ENCODE measurements around the gene CCDC88A. TPM values are rescaled to one million over a fixed set of nuclear protein-coding genes. Genes with fewer than 3 reads are reported as not detected.
"Not testable (repeated sequence)": the region's sequence is repeated elsewhere in the genome, so short reads cannot be mapped to it uniquely, and the experiment has no call there.

The CCDC88A gene
- total RNA-seq, 1 donor from 2014 or later: 66.7 TPM

DNA sequence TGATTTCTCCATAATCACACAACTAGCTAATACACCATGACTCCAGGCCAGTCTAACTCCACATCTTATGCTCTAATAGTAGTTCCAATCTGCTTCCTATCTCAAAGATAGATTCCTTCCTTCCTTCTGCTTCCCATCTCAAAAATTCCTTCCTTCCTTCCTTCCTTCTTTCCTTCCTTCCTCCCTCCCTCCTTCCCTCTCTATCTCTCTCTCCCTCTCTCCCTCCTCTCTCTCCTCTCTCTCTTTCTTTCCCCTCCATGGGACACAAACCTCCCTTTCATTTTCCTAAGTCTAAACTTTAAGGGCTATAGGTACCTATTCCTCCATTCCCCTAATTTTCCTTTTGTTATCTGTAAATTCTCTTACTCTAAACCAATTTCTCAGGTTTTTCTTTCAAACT is 62.5 kb downstream of the CCDC88A start:
- Histone ChIP-seq H3K9me3 (ENCODE audit: insufficient read depth, low read depth, low read length) (no peaks in the 10 kb centered on the region), H3K79me2 (ENCODE audit: insufficient read depth, low read length) (no peaks in the 10 kb centered on the region), H4K20me1 (ENCODE audit: insufficient read depth, low read length) (no peaks in the 10 kb centered on the region), H3K4me1 (ENCODE audit: insufficient read depth, low read length) (no peaks in the 10 kb centered on the region), H3K4me3 (ENCODE audit: insufficient read depth, low read depth, low read length) (no peak overlapping the region), H3K36me3 (ENCODE audit: insufficient read depth, low read length) (peaks cover 9% of the 10 kb centered on the region), H2AFZ (ENCODE audit: low read depth, low read length) (no peak overlapping the region), H3K27me3 (ENCODE audit: insufficient read depth, low read length) (no peaks in the 10 kb centered on the region), H3K9ac (ENCODE audit: low read length) (no peak overlapping the region), H3K4me2 (ENCODE audit: low read length) (no peak overlapping the region), H3K27ac (ENCODE audit: low read depth, low read length) (no peak overlapping the region)
- Mint-ChIP-seq H3K27ac (ENCODE audit: unreplicated experiment) (no peak overlapping the region), H3K9me3 (ENCODE audit: unreplicated experiment) (peaks cover 2% of the 10 kb centered on the region), H3K4me3 (ENCODE audit: unreplicated experiment) (no peak overlapping the region), H3K36me3 (ENCODE audit: low read depth, unreplicated experiment) (peaks cover 7% of the 10 kb centered on the region), H3K27me3 (ENCODE audit: low read depth, unreplicated experiment) (no peaks in the 10 kb centered on the region), H3K4me1 (ENCODE audit: low read depth, unreplicated experiment) (no peaks in the 10 kb centered on the region)
- TF ChIP-seq CTCF (IDR thresholded peaks at IDR 0.05; ENCODE audit: insufficient read depth, low read depth, low read length): no peak
- TF ChIP-seq EZH2 (IDR thresholded peaks at IDR 0.05; ENCODE audit: insufficient read depth, low read length): no peak
- no peak for FAIRE-seq
- no peak for DNase-seq (ENCODE audit: low read depth)

DNA sequence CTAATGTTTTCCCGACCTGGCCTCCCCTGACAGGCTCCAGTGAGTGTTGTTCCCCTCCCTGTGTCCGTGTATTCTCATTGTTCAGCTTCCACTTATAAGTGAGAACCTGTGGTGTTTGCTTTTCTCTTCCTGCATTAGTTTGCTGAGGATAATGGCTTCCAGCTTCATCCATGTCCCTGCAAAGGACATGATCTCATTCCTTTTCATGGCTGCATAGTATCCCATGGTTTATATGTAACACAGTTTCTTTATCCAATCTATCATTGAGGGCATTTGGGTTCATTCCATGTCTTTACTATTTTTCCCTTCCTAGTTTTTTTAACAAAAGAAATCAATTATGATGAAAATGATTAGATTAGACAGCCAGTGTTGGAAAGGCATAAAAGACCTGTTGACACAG is 63.5 kb downstream of the CCDC88A start:
- not testable (repeated sequence) for H3K27ac Mint-ChIP-seq (ENCODE audit: unreplicated experiment); H3K4me3 Mint-ChIP-seq (ENCODE audit: unreplicated experiment); FAIRE-seq

DNA sequence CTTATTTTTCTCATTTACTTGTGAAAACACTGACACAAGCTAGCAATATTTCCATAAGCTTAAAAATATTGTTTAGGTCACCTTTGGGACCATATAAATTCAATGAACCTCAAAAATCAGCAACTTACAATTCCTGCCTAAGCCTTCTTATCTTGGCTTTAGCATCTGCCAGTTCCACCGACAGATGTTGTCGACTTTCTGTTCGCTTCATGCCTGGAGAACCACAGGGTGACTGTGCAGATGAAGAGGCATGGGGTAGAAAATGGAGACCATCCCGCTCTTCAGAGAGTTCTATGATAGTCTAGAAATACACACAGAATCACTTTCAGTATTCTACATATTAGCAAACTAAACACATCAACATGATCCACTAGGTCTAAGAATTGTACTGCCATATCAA is 64.2 kb downstream of the CCDC88A start:
- Histone ChIP-seq H4K20me1 (ENCODE audit: insufficient read depth, low read length) (no peaks in the 10 kb centered on the region), H3K79me2 (ENCODE audit: insufficient read depth, low read length) (no peaks in the 10 kb centered on the region), H3K27me3 (ENCODE audit: insufficient read depth, low read length) (no peaks in the 10 kb centered on the region), H2AFZ (ENCODE audit: low read depth, low read length) (no peak overlapping the region), H3K9ac (ENCODE audit: low read length) (no peak overlapping the region), H3K4me3 (ENCODE audit: insufficient read depth, low read depth, low read length) (no peak overlapping the region), H3K9me3 (ENCODE audit: insufficient read depth, low read depth, low read length) (peaks cover 3% of the 10 kb centered on the region), H3K27ac (ENCODE audit: low read depth, low read length) (no peak overlapping the region), H3K4me2 (ENCODE audit: low read length) (no peak overlapping the region), H3K36me3 (ENCODE audit: insufficient read depth, low read length) (peaks cover 11% of the 10 kb centered on the region), H3K4me1 (ENCODE audit: insufficient read depth, low read length) (no peaks in the 10 kb centered on the region)
- Mint-ChIP-seq H3K27me3 (ENCODE audit: low read depth, unreplicated experiment) (no peaks in the 10 kb centered on the region), H3K4me1 (ENCODE audit: low read depth, unreplicated experiment) (no peaks in the 10 kb centered on the region), H3K9me3 (ENCODE audit: unreplicated experiment) (peaks cover 5% of the 10 kb centered on the region), H3K4me3 (ENCODE audit: unreplicated experiment) (no peak overlapping the region), H3K36me3 (ENCODE audit: low read depth, unreplicated experiment) (peaks cover 14% of the 10 kb centered on the region), H3K27ac (ENCODE audit: unreplicated experiment) (no peak overlapping the region)
- DNase-seq (ENCODE audit: low read depth): no peak
- FAIRE-seq: no peak
- TF ChIP-seq CTCF (IDR thresholded peaks at IDR 0.05; ENCODE audit: insufficient read depth, low read depth, low read length): no peak
- TF ChIP-seq EZH2 (IDR thresholded peaks at IDR 0.05; ENCODE audit: insufficient read depth, low read length): no peak

More for the DNA sequence above, 63.5 kb downstream of the CCDC88A start:
- not testable (repeated sequence) for H3K4me1 ChIP-seq (ENCODE audit: insufficient read depth, low read length); H3K27ac ChIP-seq (ENCODE audit: low read depth, low read length); H3K9me3 Mint-ChIP-seq (ENCODE audit: unreplicated experiment); H2AFZ ChIP-seq (ENCODE audit: low read depth, low read length); H3K4me2 ChIP-seq (ENCODE audit: low read length); H3K4me3 ChIP-seq (ENCODE audit: insufficient read depth, low read depth, low read length); H3K4me1 Mint-ChIP-seq (ENCODE audit: low read depth, unreplicated experiment); H3K9me3 ChIP-seq (ENCODE audit: insufficient read depth, low read depth, low read length); H4K20me1 ChIP-seq (ENCODE audit: insufficient read depth, low read length); H3K9ac ChIP-seq (ENCODE audit: low read length); DNase-seq (ENCODE audit: low read depth); H3K27me3 Mint-ChIP-seq (ENCODE audit: low read depth, unreplicated experiment); H3K79me2 ChIP-seq (ENCODE audit: insufficient read depth, low read length); H3K27me3 ChIP-seq (ENCODE audit: insufficient read depth, low read length)
- H3K36me3 ChIP-seq (ENCODE audit: insufficient read depth, low read length): peaks cover 11% of the 10 kb centered on the region
- H3K36me3 Mint-ChIP-seq (ENCODE audit: low read depth, unreplicated experiment): peaks cover 13% of the 10 kb centered on the region

Measured in astrocyte (in vitro differentiated cells and primary cell).